ENCODE results near the gene IL15.

DNA sequence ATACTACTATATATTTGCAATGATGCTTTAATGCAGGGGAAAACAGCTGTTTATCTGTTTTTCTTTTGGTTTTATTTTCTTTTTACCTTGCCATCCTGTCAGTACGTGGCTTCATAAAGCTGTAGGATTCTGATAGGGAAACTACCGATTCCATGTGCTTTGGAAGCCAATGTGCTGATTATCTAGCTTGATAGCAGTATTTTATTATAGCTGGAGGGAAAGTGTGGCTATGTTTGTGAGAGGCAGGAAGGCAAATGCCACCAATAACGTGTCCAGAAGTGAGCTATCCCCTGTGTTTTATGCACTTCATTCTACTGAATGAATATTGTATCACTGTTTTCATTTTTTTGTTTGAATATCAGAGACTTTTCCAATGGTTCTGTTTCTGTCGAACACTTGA, 43.7 kb downstream of the IL15 start:
- TF ChIP-seq, protein P1, sequence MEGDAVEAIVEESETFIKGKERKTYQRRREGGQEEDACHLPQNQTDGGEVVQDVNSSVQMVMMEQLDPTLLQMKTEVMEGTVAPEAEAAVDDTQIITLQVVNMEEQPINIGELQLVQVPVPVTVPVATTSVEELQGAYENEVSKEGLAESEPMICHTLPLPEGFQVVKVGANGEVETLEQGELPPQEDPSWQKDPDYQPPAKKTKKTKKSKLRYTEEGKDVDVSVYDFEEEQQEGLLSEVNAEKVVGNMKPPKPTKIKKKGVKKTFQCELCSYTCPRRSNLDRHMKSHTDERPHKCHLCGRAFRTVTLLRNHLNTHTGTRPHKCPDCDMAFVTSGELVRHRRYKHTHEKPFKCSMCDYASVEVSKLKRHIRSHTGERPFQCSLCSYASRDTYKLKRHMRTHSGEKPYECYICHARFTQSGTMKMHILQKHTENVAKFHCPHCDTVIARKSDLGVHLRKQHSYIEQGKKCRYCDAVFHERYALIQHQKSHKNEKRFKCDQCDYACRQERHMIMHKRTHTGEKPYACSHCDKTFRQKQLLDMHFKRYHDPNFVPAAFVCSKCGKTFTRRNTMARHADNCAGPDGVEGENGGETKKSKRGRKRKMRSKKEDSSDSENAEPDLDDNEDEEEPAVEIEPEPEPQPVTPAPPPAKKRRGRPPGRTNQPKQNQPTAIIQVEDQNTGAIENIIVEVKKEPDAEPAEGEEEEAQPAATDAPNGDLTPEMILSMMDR (IDR thresholded peaks at IDR 0.05): no peak
- no peak for TF ChIP-seq POLR2A (IDR thresholded peaks at IDR 0.05)
- no peak for TF ChIP-seq EP300 (IDR thresholded peaks at IDR 0.05)
- TF ChIP-seq POLR2AphosphoS5 (IDR thresholded peaks at IDR 0.05): no peak

Data from stomach (tissue), 4 donors.